HG02623 (cell line): ENCODE results near the gene PJA1.

Experiments
- ATAC-seq: cut with Tn5 transposase; IDR thresholded peaks from one replicate; pipeline ENCODE4 v1.9.1; 2021; ENCODE audit warnings: moderate library complexity; ENCODE audit not compliant: unreplicated experiment

Gene PJA1

GRCh38 chrX:69116077-69116476, 49.2 kb downstream of the PJA1 start:
- ATAC-seq: no peak

- no peak for ATAC-seq
Observed at GRCh38 chrX:69113723-69114122, 51.5 kb downstream of the PJA1 start.
